HG03196 (cell line): ENCODE measurements around the gene DBP.
"Not testable (repeated sequence)": the region's sequence is repeated elsewhere in the genome, so short reads cannot be mapped to it uniquely, and the experiment has no call there.

ENCODE experiments used
- ATAC-seq: cut with Tn5 transposase; IDR thresholded peaks from one replicate; pipeline ENCODE4 v1.9.1; 2021; ENCODE audit not compliant: unreplicated experiment

Gene DBP

GRCh38 chr19:48641850-48642249 is 4.7 kb upstream of the DBP start:
- no peak for ATAC-seq

- ATAC-seq: no peak
Observed at GRCh38 chr19:48639483-48640375, 2.5 kb upstream of the DBP start.

- no peak for ATAC-seq
Observed at GRCh38 chr19:48638831-48639381, 1.7 kb upstream of the DBP start.

- peak; percentile 6 for ATAC-seq
Observed at GRCh38 chr19:48637948-48638830, 1.0 kb upstream of the DBP start.

GRCh38 chr19:48637449-48637947 is 319 bp upstream of the DBP start:
- peak; percentile 61 for ATAC-seq

- no peak for ATAC-seq
Observed at GRCh38 chr19:48635966-48636858, 967 bp downstream of the DBP start.

GRCh38 chr19:48635263-48635965 is 1.8 kb downstream of the DBP start:
- ATAC-seq: no peak

GRCh38 chr19:48634424-48635262 is 2.5 kb downstream of the DBP start:
- peak; percentile 26 for ATAC-seq

GRCh38 chr19:48634036-48634342 is 3.2 kb downstream of the DBP start:
- ATAC-seq: no peak

GRCh38 chr19:48633148-48634035 is 3.8 kb downstream of the DBP start:
- no peak for ATAC-seq

GRCh38 chr19:48632692-48633147 is 4.5 kb downstream of the DBP start:
- no peak for ATAC-seq

GRCh38 chr19:48632286-48632685 is 4.9 kb downstream of the DBP start:
- not testable (repeated sequence) for ATAC-seq

GRCh38 chr19:48631225-48631624 is 6.0 kb downstream of the DBP start:
- ATAC-seq: no peak

GRCh38 chr19:48630296-48631063 is 6.7 kb downstream of the DBP start:
- no peak for ATAC-seq

- no peak for ATAC-seq
Observed at GRCh38 chr19:48629599-48630295, 7.4 kb downstream of the DBP start.

GRCh38 chr19:48629297-48629598 is 7.9 kb downstream of the DBP start:
- ATAC-seq: no peak
